Measurements from ENCODE around the gene GPRC5C. TPM values are rescaled to one million over a fixed set of nuclear protein-coding genes. Genes with fewer than 3 reads are reported as not detected.
A peak's percentile ranks its signal among the peaks of the same experiment; 100 is the strongest.

The GPRC5C gene
- total RNA-seq, 1 donor from 2014 or later = 66.4 TPM

DNA sequence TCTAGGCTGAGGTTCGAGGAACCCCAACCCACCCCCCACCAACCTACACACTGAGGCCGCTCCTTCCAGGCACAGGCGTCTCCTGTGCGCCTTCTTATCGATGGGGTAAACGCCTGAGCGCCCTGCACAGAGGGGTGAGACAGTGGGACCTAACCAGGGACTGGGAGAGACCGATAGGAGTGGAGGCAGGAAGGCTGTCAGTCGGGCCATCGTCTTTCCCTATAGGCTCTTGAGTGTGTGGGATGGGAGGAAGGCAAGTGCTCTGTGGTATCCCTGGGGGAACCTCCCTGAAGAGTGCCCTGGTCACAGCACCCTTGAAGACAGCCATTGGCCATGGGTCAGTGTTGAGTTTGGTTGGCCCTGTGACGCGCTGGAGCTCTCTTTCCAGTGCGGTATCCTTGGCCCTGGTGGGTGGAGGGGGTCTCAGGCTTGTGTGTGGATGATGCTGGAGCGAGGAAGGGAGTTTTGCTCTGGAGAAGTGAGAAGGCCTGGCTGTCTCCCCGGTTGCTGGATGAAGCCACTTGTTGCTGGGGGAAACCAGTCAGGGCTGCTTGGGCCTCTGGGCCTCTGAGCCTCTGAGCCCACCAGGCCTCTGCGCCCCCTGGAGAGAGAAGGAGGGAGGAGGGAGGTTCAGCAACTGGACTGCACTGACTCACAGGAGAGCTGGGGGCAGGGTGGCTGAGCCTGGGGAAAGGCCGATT, 1.7 kb downstream of the GPRC5C start:
- peak; percentile 37 for DNase-seq

DNA sequence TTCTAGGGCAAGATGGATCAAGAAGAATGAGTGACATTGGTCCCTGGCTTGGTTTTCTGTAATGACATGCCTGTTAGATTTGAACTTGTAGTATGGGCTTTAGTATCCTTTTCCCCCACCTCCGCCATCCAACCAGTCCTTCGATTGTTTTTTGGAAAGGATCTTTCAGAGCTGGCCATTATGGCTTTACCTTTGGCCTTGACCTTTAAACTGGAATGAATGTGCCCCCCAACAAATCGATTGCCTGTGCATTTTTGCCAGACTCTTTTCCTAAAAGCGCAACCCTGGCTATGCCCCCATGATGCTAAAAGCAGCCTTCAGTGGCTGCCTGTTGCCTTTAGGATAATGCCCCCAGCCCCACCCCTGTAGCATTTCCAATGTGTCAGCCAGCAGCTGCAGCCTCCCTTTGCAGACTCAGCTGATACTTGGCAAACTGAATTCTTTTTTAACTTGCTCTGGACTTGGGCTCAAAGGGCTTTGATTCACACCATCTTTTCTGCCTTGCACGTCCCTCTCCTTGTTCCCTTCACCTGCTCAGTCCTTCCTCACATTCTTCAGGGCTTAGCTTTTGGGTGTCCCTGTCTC, 4.0 kb downstream of the GPRC5C start:
- DNase-seq = peak; percentile 66

DNA sequence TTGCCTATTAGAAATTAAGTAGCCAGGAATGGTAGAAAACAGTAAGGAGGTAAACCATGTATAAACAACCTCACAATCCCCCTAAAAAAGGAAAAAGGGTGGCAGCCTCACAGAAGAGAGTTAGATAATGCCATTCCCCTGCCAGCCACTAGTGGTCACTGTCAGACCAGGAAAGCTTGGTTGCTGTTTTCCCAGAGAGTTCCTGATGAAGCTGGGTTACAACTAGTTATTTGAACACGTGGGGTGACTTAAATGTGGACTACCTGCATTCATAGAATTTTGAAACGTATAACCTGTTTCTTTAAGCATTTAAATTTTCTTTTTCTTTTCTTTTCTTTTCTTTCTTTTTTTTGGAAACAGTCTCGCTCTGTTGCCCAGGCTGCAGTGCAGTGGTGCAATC, 5.8 kb downstream of the GPRC5C start:
- DNase-seq = no peak

DNA sequence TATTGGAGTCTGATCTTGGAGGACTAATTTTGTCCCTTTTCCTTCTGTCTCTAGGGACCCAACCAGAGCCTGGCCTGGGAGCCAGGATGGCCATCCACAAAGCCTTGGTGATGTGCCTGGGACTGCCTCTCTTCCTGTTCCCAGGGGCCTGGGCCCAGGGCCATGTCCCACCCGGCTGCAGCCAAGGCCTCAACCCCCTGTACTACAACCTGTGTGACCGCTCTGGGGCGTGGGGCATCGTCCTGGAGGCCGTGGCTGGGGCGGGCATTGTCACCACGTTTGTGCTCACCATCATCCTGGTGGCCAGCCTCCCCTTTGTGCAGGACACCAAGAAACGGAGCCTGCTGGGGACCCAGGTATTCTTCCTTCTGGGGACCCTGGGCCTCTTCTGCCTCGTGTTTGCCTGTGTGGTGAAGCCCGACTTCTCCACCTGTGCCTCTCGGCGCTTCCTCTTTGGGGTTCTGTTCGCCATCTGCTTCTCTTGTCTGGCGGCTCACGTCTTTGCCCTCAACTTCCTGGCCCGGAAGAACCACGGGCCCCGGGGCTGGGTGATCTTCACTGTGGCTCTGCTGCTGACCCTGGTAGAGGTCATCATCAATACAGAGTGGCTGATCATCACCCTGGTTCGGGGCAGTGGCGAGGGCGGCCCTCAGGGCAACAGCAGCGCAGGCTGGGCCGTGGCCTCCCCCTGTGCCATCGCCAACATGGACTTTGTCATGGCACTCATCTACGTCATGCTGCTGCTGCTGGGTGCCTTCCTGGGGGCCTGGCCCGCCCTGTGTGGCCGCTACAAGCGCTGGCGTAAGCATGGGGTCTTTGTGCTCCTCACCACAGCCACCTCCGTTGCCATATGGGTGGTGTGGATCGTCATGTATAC, 8.0 kb downstream of the GPRC5C start:
- no peak for DNase-seq

DNA sequence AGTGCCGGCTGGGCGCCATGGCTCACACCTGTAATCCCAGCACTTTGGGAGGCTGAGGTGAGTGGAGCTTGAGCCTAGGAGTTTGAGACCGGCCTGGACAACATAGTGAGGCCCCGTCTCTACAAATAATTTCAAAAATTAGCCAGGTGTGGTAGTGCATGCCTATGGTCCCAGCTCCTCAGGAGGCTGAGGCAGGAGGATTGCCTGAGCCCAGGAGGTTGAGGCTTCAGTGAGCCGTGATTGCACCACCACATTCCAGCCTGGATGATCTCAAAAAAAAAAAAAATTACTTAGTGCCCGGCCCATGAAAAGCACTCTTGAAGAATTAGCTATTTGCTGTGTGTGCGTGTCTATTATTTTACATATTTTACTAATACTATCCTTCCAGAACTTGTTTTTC, 9.6 kb downstream of the GPRC5C start:
- no peak for DNase-seq

DNA sequence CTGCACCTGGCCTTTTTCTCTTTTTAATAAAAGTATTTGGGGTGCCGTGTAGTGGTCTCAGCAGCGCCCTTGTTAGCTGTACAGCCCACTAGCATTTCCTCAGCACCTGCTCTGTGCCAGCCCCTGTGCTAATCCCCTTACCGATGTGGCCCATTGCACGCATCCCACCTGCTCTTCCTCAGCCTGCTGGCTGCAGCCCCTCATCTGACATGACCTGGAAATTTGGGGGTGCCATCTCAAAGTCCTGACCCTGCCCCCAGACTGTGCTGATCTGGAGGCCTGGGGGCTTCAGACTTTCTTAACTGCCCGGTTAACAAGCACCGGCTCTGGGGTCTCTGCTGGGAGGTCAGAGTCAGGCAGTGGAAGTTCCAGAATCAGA, 10.4 kb downstream of the GPRC5C start:
- no peak for DNase-seq

DNA sequence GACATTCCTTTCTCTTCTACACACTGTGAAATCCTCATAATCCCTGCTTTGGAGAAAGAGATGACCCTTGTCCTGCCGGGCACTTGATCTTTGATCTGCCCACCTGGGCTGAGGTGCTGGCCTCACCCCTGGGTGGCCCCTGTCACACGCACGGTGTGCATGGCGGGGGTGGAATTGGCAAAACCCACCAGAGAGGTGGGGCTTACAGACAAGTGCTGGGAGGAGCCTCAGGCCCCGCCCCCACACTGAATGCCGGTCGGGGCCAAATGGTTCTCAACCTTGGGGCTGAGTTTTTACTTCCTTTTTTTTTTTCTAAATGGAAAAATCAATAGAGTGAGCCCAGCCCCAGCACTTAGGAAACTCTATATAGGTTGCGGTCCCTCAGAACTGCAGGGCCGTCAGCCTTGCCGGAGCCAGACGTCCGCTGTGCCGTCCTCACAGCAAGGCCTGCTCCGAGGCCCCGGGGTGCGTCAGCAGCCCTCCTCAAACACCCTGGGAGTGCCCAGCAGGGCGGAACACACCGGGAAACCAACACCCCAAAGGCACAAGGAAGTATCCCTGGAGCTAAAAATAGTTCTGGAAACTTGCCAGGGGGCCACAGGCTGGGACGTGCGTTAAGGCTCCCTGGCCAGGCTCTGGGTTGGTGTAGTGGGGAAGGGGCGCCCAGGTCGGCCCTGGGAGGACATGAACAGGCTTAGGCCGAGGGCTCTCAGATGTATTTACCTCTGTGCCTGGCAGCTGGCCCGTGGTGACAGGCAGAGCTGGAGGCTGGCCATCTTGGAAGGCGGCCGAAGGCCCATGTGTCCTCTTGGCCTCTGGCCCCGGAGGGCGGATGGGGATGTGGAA, 11.0 kb downstream of the GPRC5C start:
- peak; percentile 85 for DNase-seq

DNA sequence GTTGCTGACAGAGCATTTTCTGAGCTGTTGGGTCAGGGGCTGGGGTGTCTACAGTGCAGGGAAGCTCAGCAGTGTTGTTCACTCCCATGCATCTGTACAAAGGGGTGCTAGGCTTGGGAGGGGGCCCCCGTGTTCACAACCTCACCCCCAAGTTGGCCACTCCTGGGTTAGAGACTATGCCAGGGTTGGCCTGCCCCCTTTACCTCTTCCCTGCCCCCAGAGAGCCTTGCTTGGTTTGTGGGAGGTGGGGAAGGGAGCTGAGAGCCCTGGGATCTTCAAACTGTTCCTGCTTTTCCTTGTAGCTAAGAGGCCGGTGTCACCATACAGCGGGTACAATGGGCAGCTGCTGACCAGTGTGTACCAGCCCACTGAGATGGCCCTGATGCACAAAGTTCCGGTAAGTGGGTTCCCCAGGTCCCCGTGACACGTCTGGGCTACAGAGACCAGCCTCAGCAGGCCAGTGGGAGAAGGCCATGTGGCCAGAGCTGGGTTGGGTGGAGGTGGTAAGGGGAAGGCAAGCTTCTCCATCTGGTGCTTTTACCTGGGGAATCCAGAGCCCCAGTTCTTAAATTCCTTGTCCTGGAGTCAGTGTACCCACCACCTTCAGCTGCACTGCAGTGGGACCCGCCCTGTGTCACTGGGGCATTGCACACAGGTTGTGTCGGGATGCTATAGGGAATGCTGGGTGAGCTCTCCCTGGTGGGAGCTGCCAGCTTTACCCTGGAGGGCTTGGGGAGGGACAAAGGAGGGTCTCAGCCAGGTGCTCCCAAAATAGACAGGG, 11.8 kb downstream of the GPRC5C start:
- no peak for DNase-seq

DNA sequence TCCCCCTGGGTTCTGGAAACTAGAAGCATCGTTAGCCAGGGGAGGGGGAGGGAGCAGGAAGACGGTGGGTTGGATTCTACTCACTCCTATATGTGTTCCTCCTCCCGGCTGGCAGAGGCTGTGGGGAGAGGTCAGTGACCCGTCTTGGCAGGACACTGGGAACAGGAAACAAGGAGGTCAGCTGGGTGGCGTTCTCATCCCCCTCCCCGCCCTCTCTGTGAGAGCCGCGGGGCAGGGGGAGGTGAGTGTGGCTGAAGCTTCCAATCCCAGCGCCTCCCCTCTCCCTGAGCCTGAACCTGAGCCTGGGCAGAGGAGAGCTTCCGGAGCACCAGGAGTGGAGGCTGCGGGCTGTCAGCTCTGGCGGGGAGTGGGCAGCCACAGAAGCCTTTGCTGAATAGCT, 12.5 kb downstream of the GPRC5C start:
- DNase-seq = no peak

DNA sequence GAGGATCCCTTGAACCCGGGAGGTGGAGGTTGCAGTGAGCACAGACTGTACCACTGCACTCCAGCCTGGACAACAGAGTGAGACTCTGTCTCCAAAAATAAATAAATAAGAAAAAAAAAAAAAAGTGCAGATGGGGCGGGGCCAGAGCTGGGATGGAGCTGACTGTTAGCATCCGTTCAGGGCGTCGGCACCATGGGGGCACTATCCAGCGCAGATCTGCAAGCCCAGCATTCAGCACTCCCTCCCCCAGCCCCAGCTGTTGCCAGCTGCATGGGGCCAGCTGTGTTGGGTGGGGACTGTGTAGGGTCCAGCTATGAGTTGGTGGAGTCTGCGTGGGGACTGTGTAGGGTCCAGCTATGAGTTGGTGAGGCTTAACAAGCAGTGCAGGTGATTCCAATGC, 13.3 kb downstream of the GPRC5C start:
- peak; percentile 83 for DNase-seq

DNA sequence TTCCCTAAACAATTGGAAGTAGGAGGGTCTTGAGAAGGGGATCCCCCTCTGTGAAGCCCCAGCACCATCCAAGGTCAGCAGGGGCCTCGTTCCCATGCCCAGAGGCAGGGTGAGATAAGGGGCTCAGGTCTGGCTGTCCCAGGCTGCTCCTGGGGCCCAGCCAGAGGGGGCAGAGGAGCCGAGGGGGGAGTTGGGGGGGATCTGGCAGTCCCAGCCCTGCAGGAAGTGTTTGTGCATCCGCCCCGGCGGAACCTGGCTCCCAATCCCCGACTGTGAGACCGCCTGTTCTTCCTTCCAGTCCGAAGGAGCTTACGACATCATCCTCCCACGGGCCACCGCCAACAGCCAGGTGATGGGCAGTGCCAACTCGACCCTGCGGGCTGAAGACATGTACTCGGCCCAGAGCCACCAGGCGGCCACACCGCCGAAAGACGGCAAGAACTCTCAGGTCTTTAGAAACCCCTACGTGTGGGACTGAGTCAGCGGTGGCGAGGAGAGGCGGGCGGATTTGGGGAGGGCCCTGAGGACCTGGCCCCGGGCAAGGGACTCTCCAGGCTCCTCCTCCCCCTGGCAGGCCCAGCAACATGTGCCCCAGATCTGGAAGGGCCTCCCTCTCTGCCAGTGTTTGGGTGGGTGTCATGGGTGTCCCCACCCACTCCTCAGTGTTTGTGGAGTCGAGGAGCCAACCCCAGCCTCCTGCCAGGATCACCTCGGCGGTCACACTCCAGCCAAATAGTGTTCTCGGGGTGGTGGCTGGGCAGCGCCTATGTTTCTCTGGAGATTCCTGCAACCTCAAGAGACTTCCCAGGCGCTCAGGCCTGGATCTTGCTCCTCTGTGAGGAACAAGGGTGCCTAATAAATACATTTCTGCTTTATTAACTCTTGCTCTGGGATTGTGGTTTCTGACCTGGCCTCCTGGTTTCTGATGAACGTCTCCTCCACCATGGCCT, 14.9 kb downstream of the GPRC5C start:
- DNase-seq = no peak

DNA sequence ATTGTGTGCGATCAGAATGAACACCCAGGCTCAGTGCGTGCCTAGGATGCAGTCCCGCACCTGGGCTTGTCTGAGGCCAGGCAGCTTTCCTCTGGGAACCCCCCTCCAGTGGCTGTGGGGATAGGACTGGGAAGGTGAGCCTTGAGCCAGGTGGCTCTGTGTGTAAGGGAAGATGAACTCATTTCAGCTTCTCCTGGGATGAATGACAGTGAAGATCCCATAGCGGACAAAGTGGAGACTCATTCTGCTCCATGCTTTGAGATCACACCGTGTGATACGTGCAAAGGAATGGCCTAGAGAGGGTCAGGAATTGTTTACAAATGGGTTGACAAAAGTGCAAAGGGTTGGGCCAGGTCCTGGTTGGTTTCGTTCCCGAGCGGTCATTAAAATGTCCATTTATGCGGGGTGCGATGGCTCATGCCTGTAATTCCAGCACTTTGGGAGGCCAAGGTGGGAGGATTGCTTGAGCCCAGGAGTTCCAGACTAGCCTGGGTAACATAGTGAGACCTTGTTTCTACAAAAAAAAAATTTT, 15.8 kb downstream of the GPRC5C start:
- DNase-seq = no peak

DNA sequence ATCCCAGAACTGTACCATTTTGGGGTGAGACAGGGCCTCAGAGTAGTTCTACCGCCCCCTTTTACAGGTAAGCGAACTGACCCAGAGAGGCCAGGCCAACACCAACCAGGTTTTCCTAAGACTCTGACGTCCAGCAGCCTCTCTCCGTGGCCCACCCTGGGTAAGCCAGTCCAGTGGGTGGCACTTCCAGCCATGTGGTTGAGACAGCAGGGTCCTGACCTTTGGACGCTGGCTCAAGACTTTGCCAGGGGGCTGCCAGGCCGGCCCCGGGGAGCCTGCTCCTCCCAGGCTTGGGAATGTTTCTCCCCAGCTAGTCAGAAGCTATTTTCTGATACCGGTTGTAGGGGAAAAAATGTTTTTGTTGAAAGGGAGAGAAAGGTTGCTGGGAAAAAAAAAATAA, 16.9 kb downstream of the GPRC5C start:
- no peak for DNase-seq

DNA sequence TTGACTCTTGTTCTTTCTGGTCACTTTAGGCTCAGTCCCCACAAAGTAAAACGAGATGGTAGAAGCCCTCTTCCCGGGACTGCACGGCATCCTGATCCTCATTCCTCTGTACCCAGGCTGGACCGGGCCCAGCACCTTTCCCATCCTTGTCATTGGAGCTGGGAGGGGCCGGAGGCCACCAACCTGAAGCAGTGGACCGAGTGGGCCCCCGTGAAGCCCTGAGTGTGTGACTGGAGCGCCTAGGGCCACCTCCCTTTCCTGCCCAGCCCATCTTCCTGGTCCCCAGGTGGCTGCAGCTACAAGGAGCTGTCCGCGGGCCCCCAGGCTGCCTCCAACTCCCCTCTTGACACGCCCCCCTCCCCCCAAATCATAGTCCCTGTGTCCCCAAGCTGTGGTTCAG, 17.4 kb downstream of the GPRC5C start:
- DNase-seq = no peak

DNA sequence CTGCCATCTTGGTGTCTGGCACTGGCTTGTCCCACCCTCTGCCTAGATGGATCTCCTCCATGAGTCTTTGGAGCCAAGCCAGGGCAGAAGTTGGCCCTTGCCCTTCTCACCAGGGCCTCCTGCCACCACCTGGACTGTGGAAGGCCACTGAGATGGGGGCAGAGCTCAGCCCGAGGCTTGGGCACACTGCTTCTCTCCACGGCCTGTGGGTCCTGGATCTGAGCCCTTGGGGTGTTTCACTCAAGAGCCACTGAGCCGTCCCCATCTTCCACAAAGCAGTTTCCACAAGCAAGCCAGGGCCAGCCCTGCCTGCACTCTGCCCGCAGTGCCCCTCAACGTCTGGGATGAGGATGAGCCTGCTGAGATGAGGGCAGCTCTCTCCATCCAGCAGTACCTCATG, 17.9 kb downstream of the GPRC5C start:
- no peak for DNase-seq

DNA sequence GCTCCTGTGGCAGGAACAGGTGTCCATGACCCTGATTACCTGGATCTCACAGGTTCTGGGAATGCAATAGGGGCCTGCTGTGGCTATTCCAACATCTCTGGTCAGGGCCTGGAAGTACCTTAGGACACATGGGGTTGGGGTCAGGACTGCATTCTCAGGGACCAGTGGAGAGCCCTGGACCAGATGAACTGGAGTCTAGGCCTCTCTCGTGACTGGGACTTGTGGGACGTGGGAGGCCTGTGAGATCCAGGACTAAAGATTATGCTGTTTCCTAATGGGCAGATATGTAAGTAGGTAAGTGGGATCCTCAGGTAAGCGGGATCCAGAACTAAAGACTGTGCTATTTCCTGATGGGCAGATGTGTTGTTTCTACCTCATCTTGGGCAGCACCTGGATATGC, 18.3 kb downstream of the GPRC5C start:
- no peak for DNase-seq

DNA sequence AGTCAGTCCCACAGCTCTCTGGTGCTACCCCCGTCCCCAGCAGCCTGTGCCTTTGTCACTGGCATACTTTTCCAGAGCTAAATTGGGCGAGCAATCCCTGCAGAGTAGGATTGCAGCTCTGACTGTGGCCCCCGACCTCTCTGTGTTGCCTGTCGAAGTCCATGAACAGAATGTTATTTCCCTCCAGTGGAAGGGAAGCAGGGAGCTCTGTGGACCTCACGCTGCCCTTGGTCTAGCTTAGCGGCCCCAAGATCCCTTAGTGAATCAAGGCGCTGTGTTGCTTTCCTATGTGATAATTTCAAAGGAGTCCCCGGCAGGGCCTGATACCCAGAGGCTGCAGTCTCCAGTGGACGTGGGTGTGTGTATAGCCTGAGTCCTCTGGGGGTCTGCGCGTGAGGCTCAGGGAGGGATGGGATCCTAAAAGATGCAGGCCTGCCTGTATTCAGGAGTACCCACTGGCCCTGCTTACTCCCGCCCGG, 19.1 kb downstream of the GPRC5C start:
- DNase-seq = no peak

DNA sequence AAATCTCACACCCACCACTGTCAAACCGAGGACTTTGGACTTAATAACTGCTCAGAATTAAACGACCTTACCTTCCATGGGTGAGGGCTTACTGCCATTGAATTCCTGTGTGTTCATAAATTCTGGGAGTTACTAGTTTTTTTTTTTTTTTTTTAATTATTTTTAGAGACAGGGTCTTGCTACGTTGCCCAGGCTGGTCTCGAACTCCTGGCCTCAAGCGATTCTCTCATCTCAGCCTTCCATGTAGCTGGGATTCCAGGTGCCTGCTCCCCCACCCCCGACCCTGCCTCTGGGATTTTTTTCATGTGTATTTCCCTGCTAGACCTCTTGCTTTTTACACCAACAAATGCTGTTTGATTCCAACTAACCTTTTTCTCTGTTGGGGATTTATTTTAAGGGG, 19.7 kb downstream of the GPRC5C start:
- no peak for DNase-seq

DNA sequence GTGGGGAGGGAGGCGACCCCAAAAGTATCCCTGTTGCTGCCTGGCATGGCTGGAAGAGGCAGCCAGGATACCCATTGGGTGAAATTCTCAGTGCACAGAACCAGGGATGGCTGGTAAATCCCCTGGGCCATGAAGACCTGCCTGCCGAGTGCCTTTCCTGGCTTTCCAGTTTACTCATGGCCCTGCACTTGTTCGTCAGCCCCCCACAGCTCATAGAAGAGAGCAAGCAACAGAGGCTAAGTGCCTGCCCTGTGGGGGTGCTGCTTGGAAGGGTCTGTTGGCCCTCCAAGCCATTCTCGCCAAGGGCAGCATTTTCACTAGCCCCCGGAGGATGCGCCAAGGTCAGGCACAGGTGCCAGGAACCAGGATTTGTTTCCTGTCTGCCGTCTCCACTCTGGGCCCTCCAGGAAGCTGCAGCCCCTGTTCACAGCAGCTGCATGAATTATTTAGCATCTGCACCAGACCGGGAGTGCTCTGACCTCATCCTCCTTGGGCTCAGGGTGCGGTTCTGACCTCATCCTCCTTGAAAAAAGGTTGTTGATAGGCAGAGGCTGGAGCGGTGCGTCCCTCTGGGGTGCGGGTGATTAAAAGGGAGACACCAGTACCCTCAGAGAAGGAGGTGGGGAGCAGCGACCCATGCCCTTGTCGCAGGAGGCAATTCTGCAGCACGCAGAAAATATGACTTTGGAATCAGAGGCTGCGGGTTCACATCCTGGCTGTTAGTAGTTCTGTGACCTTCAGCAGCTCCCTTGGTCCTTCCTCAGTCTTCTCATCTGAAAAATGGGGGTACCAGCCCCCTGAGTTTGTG, 20.3 kb downstream of the GPRC5C start:
- DNase-seq = peak; percentile 66

All from tongue (tissue), 2 donors.